ENCODE results near the gene DFFB. TPM values are rescaled to one million over a fixed set of nuclear protein-coding genes. Genes with fewer than 3 reads are reported as not detected.
A peak's percentile ranks its signal among the peaks of the same experiment; 100 is the strongest.

The DFFB gene
- total RNA-seq, 1 donor from 2014 or later: 10.6 TPM

DNA sequence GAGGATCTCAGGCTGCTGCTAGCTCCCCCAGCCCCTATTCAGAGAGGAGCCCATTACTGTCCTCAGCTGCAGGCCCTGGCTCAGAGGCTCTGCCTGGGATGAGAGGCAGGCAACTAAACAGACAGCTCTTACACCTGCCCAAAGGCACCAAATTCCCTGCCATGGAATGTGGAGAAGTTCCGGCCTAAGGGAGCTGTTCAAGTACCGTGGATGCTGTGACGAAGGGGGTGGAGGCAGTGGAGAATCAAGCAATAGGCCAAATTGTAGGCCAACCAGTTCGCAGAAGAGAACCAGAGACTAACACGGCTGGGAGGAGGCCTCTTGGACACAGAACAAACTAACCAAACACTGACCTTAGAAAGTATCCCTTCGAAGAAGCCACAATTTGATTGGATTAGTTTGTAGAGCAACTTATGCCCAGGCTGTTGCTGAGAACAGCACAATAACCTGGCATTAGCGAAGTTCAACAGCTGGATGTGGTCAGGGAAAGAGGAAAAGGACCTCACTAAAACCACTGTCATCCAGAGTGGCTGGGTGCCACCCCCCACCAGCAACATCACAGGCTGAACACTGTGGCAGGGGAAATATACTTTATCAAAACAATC lies 39.2 kb downstream of the DFFB start:
- H3K4me1 ChIP-seq: peaks cover 10% of the 10 kb centered on the region
- TF ChIP-seq, protein P1, sequence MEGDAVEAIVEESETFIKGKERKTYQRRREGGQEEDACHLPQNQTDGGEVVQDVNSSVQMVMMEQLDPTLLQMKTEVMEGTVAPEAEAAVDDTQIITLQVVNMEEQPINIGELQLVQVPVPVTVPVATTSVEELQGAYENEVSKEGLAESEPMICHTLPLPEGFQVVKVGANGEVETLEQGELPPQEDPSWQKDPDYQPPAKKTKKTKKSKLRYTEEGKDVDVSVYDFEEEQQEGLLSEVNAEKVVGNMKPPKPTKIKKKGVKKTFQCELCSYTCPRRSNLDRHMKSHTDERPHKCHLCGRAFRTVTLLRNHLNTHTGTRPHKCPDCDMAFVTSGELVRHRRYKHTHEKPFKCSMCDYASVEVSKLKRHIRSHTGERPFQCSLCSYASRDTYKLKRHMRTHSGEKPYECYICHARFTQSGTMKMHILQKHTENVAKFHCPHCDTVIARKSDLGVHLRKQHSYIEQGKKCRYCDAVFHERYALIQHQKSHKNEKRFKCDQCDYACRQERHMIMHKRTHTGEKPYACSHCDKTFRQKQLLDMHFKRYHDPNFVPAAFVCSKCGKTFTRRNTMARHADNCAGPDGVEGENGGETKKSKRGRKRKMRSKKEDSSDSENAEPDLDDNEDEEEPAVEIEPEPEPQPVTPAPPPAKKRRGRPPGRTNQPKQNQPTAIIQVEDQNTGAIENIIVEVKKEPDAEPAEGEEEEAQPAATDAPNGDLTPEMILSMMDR (IDR thresholded peaks at IDR 0.05): no peak
- peaks cover 5% of the 10 kb centered on the region for H3K36me3 ChIP-seq
- no peaks in the 10 kb centered on the region for H3K27me3 ChIP-seq (ENCODE audit: low read depth)
- DNase-seq (peak; percentile 14), ATAC-seq (no peak)
- intact Hi-C loops (cut with DNase I): no loop called here
- H3K4me3 ChIP-seq: no peak overlapping the region
- H3K9me3 ChIP-seq: peaks cover 6% of the 10 kb centered on the region
- no peak overlapping the region for H3K27ac ChIP-seq

DNA sequence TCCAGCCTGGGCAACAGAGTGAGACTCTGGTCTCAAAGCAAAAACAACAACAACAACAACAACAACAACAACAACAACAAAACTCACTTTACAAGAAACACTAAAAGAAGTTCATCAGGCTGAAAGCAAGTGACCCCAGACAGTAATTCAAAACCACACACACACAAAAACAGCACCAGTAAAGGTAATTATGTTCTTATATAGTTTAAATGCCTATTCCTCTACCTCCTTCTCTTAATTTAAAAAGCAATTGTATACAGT lies 41.1 kb downstream of the DFFB start:
- DNase-seq: no peak
- Histone ChIP-seq H3K9me3 (peaks cover 6% of the 10 kb centered on the region), H3K36me3 (no peaks in the 10 kb centered on the region), H3K27ac (no peak overlapping the region), H3K4me3 (no peak overlapping the region), H3K27me3 (ENCODE audit: low read depth) (no peaks in the 10 kb centered on the region), H3K4me1 (peaks cover 13% of the 10 kb centered on the region)
- intact Hi-C loops (cut with DNase I): no loop called here
- ATAC-seq: no peak
- TF ChIP-seq, protein P1 (IDR thresholded peaks at IDR 0.05): no peak

DNA sequence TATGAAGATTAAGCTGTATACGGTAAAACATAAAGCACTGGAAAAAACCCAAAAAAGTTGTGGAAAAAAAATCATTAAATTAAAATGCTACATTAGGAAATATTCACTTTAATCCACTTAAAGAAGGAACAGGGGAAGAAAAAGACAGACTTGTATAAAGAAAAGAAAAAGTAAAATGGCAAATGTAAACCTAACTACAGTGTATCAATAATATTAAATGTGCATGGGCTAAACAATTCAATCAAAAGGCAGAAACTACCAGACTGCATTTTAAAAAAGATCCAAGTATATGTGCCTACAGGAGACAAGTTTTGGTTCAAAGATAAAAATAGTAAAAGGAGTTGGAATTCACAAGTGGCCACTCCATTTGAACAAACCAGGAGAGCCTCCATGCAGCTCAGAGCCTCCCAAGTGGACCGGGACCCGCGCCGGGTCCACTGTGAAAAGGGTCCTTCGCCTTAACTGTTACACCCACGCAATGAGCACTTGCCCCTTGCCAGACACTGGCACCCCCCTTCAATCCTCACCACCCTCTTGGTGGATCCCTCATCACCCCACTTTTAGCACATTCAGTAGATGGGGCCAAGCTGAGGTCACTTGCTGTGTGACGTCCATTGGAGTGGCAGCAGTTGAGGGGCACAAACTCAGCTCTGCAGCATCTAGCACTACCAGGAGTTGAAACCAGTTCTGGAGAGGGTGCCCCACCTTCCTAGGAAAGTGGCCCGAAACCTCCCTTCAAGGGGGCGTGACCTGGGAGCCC lies 41.9 kb downstream of the DFFB start:
- Histone ChIP-seq H3K9me3 (peaks cover 6% of the 10 kb centered on the region), H3K36me3 (no peaks in the 10 kb centered on the region), H3K27ac (peak overlapping the region; percentile 96), H3K4me1 (peaks cover 13% of the 10 kb centered on the region), H3K4me3 (peak overlapping the region; percentile 99), H3K27me3 (ENCODE audit: low read depth) (no peaks in the 10 kb centered on the region)
- intact Hi-C loops (cut with DNase I): no loop called here
- TF ChIP-seq, protein P1 (IDR thresholded peaks at IDR 0.05): no peak
- DNase-seq: no peak
- ATAC-seq: no peak

DNA sequence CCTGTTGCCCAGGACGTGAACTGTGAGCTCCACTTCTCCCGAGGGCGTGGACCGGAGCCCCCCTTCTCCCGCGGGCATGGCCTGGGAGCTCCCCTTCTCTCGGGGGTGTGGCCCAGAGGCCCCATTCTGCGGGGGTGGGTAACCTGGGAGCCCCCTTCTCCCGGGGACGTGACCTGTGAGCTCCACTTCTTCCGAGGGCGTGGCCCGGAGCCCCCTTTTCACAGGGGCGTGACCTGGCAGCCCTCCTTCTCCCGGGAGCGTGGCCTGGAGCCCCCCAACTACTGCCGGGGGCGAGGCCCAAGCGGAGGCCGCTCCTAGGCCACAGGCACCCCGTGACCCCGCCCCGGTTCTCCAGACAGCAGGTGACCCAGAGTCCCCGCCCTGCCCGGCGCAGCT lies 42.5 kb downstream of the DFFB start:
- Histone ChIP-seq H3K36me3 (no peaks in the 10 kb centered on the region), H3K27ac (peak overlapping the region; percentile 96), H3K4me1 (peaks cover 13% of the 10 kb centered on the region), H3K27me3 (ENCODE audit: low read depth) (no peaks in the 10 kb centered on the region), H3K9me3 (peaks cover 6% of the 10 kb centered on the region), H3K4me3 (peak overlapping the region; percentile 99)
- TF ChIP-seq, protein P1 (IDR thresholded peaks at IDR 0.05): no peak
- ATAC-seq (peak in 1 of 2 donors; percentile 0), DNase-seq (no peak)
- intact Hi-C loops (cut with DNase I): no loop called here

DNA sequence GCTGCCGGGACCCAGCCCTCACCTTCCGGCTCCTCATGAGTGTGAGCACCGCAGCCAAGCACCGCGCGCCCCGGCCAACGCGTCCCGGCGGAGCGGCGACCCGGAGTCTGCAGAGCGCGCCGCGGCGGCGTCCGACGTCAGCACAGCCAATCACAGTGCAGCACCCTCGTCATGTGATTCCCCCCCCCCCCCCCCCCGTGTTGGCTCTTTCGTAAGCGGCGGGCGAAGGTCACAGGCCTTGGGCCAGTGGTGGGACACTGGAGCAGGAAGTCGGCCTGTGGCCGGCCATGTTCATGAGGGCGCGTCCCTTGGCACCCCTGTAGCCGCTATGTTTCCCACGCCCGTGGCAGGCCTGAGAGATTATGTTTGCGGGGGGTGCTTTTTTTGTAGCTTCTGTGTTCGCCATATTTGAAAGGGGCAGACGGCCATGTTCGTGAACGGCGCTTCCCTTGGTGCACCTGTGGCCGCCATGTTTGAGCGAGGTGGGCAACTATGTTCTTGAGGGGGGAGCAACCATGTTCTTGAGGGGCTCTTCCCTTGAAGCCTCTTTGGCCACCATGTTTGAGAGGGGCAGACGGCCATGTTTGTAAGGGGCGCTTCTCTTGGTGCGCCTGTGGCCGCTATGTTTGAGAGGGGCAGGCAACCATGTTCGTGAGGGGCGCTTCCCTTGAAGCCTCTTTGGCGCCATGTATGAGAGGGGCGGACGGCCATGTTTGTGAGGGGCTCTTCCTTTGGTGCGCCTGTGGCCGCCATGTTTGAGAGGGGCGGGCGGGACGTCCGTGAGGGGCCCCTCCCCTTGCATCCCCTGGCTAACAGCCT lies 43.1 kb downstream of the DFFB start, which contains the start of gene C1orf174:
Gene C1orf174 (minus strand): TSS at position 123 of the 819 bp plus-strand sequence. CDS start 86 bp downstream, at position 37.
- Histone ChIP-seq H3K4me1 (peaks cover 13% of the 10 kb centered on the region), H3K27me3 (ENCODE audit: low read depth) (no peaks in the 10 kb centered on the region), H3K36me3 (no peaks in the 10 kb centered on the region), H3K27ac (peak within 1 kb of the TSS; percentile 96), H3K9me3 (peaks cover 6% of the 10 kb centered on the region), H3K4me3 (peak within 1 kb of the TSS; percentile 99)
- peak; percentile 94 for ATAC-seq
- peak; percentile 96 for DNase-seq
- TF ChIP-seq, protein P1 (IDR thresholded peaks at IDR 0.05): no peak
- intact Hi-C loops (cut with DNase I): no loop called here
